Endometrium (tissue), 2 donors: Measurements from ENCODE around the gene SCMH1.
"Not testable (repeated sequence)": the region's sequence is repeated elsewhere in the genome, so short reads cannot be mapped to it uniquely, and the experiment has no call there.

Experiments used
- FAIRE-seq: peaks from 2 replicates; lab custom pipeline; 2012; peaks lifted over from hg19 to GRCh38; lab: Jason Lieb, UNC
- donor health status: control.
- donor health status: control.

SCMH1 gene

DNA sequence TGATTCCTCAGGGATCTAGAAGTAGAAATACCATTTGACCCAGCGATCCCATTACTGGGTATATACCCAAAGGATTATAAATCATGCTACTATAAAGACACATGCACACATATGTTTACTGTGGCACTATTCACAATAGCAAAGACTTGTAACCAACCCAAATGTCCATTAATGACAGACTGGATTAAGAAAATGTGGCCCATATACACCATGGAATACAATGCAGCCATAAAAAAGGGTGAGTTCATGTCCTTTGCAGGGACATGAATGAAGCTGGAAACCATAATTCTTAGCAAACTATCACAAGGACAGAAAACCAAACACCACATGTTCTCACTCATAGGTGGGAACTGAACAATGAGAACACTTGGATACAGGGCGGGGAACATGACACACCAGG is 30.5 kb downstream of the SCMH1 start:
- FAIRE-seq, result not testable (repeated sequence)

DNA sequence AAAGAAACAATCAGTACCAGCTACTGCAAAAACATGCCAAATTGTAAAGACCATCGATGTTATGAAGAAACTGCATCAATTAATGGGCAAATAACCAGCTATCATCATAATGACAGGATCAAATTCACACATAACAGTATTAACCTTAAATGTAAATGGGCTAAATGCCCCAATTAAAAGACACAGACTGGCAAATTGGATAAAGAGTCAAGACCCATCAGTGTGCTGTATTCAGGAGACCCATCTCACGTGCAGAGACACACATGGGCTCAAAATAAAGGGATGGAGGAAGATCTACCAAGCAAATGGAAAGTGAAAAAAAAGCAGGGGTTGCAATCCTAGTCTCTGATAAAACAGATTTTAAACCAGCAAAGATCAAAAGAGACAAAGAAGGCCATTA is 35.1 kb downstream of the SCMH1 start:
- FAIRE-seq, result not testable (repeated sequence)

DNA sequence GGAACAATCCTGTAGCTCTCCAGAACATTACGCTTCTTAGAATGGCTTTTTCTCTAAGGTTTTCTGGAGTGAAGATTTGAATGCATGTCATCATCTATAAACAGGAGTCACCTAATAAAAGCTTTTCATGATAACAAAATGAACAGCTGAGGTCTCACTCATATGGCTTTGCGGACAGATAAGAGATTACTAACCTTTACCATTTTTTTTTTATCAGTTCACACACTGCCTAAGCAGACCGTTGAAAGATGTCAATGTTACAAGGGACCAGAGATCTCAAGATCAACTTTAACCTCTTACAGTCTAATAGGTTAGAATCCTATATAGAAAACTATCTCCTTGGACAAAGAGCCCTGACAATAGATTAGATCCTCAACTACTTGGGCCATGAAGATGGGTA is 41.4 kb downstream of the SCMH1 start:
- no peak for FAIRE-seq

DNA sequence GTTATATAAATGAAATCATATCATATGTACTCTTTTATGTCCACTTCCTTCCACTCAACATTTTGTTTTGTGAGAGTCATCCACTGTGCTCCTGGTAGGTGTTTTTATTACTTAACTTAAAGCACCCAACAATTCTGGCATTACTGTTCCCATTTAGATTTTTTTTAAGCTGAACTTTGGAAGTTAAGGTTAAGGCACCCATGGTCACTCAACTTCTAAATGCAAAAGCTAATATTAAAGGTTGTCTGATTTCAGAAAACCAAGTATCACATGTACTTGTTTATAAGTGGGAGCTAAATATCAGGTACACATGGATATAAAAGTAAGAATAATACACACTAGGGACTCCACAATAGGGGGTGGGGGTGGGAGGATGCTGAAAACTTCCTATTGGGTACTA is 42.7 kb downstream of the SCMH1 start:
- FAIRE-seq, result no peak

DNA sequence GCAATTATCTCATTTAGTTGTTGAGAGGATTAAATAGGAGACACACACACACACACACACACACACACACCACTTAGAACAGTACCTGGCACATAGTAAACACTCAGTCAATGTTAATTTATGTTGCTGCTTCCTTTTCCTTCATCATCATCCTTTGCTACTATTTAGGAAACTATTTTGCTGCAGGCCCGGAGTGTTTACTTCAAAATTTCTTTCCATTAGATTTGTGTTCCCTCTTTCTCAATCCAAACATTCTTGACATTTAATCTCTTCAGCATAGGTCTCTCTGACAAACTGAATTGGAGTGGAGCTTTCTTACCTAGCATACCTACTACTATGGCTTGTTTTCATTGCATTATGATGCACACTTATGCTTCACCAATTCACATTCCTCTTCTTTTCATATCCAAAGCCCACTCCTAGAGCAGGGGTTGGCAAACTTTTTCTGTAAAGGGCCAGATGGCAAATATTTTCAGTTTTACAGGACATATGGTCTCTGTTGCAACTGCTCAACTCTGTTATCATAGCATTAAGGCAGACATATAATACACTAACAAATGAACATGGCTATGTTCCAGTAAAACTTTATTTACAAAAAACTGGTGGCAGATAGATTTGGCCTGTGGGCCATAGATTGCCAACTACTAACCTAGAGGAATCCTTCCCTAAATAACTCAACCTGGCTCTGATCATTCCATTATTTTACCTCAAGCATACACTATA is 49.5 kb downstream of the SCMH1 start:
- FAIRE-seq, result no peak

DNA sequence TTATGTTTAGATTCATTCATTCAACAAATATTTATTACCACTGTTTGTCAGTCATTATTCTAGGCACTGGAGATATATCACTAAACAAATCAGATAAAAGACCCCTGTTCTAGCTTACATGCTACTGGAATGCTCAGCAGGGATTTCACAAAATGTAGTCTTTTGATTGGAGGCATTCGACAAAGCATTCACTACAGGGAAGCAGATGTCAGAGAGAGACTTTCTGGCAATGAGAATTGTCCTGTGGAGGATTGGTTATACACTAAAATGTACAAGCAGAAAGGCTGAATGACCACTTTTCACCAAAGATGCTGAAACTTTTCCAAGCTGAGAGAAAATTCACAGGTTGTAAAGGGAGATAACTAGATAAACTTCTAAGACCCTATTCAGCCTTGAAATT is 57.7 kb downstream of the SCMH1 start:
- FAIRE-seq, result no peak

DNA sequence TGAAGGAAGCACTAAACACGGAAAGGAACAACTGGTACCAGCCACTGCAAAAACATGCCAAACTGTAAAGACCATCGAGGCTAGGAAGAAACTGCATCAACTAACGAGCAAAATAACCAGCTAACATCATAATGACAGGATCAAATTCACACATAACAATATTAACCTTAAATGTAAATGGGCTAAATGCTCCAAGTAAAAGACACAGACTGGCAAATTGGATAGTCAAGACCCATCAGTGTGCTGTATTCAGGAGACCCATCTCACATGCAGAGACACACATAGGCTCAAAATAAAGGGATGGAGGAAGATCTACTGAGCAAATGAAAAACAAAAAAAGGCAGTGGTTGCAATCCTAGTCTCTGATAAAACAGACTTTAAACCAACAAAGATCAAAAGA is 63.9 kb downstream of the SCMH1 start:
- not testable (repeated sequence) for FAIRE-seq

DNA sequence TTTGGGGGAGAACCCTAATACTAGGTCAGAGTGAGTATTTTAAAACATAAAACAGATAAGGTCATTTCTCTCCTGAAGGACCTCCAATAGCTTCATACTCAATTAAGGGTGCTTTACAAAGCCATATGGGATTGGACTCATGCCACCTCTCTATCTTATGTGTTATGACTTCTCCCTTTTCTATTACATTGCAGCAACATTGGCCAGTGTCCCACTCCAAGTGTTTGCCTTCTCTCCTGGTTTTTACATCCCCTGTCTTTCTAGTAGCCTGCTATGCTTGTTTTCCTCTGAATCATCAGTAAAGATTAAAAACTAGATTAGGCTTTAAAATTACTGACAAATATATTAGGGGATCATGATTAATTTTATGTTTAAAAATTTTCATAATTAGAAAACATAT is 66.6 kb downstream of the SCMH1 start:
- no peak for FAIRE-seq

DNA sequence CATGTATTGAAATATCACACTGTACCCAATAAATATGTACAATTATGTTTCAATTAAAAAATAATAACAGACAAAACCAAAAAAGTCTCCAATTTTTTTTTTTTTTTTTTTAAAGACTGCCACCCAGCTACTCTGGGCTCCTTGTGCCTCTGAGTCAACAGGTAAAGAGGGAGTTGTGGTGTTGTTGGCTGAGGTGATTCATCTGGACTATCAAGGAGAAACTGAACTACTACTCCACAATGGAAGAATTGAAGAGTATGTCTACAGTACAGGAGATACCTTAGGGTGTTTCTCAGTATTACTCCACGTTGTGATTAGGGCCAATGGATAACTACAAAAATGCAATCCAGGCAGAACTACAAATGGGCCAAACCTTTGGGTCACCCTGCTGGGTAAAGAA is 67.9 kb downstream of the SCMH1 start:
- FAIRE-seq, result no peak

DNA sequence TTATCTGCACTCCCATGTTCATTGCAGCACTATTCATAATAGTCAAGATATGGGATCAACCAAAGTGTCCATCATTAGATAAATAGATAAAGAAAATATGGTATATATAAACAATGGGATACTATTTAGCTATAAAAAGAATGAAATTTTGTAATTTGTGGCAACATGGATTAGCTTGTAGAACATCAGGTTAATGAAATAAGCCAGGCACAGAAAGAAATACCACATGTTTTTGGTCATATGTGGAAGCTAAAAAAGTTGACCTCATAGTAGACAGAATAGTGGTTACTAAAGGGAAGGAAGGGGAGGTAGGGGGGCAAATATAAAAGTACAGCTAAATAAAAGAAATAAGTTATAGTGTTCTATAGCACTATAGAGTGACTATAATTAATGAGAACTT is 68.5 kb downstream of the SCMH1 start:
- FAIRE-seq, result no peak

DNA sequence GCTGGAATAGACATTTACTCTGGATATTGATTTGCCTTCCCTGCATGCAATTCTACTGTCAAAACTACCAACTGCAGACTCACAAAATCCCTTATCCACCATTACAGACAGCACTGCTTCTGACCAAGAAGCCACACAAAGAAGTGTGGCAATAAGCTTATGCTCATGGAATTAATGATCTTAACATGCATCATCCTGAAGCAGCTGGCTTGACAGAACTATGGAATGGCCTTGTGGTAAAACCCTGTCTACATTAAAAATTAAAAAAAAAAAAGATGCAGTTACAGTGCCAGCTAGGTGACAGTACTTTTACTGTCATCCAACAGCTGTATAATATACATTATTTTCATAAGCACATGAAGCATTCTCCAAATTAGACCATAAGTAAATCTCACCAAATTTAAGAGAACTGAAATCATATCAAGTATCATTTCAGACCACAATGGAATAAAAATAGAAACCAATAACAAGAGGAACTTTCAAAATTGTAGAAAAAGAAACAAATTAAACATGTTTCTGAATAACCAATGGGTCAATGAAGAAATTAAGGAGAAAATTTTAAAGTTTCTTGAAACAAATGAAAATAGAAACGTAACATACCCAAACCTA is 70.7 kb downstream of the SCMH1 start:
- no peak for FAIRE-seq

DNA sequence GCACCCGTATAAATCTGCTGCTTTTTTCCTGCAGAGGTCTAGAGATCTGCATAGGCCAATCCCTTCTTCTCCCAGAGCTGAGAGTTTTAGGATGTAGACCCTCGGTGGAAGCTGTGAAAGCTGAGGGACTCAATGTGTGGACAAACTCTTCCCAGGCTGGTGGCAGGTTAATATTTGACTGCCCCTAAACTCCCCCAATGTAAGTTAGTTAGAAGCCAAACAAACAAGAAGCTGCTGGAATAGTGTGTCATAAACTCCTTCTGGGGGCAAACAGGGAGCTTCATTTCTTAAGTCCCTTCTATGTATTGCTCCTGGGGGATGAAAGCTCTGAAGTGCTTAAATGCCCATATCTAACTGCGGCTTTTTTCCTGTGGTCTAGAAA is 72.3 kb downstream of the SCMH1 start:
- FAIRE-seq, result no peak

DNA sequence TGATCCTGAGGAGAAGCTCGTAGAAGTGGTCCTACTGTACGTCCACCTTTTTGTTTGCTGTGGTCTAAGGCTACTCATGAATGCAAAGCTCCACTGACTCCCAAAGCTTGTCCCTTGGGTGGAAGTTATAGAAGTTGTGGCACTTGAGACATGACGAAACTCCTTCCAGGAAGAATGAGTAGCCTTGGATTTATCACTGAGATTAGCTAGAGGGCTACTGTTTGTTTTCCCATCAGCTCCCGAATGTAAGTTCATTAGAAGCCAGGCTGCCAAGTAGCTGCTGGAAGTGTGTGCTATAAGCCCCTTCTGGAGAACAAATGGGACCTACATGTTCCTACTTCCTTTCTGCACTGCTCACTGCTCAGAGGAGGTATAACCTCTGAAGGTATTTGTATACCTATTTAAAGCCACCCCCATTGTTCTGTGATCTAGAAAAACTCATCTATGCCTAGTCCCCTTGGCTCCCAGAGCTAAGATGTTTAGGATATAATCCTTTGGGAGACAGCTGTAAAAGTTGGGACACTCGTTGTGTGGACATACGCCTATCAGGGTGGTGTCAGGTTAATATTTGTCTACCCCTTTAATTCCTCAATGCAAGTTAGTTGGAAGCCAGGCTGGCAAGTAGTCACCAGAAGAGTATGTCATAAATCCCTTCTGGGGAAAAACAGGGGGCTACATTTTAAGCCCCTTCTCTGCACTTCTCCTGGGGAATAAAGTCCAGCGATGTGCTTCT is 72.9 kb downstream of the SCMH1 start:
- no peak for FAIRE-seq

DNA sequence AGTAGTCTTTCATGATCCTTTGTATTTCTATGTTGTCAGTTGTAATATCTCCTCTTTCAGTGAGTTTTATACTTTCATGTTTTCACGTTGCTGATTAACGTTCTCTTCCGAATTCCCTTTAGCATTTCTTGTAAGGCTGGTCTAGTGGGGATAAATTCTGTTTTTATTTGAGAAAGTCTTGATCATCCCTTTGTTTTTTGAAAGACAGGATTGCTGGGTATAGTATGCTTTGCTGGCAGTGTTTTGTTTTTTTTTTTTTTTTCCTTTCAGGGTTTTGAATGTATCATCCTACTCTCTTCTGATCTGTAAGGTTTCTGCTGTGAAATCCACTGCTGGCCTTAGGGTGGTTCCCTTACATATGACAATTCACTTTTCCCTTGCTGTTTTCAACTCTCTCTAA is 74.4 kb downstream of the SCMH1 start:
- FAIRE-seq, result no peak

DNA sequence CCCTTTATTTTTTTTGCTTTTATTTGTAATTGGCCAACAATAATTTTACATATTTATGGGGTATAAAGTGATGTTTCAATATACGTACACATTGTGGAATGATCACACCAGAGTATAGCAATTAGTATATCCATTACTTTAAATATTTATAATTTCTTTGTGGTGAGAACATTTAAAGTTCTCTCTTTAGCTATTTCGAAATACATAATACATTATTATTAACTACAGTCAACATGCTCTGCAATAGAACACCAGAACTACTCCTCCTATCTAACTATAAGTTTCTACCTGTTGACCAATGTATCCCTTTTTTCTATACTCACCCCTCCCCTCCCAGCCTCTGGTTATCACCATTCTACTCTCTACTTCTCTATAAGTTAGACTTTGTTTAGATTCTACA is 77.4 kb downstream of the SCMH1 start:
- FAIRE-seq, result no peak

DNA sequence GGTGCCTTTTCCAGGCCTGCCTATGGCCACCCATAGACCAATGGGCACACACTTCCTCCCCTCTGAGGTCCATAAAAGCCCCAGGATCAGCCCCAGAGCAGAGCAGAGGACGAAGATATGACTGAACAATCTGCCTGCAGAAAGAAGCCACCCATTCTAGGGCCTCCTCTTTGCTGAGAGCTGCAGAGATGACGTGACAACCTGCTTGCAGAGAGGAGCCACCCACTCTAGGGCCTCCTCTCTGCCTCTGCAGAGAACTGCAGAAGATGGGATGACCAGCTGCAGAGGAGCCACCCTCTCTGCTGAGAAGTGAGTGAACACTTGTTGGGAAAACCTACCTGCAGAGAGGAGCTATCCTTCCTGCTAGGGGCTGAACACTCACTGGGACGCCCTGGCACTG is 79.7 kb downstream of the SCMH1 start:
- no peak for FAIRE-seq

DNA sequence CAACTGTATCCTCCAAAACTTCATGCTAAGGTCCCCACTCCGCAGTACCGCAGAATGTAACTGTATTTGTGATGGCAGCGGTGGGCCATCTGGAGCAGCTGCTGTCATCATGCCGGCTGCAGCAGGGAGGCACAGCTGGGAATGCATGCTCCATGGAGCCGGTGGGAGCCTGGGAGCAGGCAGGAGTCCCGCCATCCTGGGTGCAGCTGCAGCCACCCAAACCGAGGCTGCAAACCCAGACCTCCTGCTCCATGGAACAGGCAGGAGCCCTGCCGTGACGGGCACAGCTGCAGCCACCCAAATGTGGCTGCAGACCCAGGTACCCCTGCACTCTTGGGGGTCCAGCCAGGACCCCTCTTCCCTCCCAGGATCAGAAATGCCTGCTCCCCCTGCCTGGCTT is 80.3 kb downstream of the SCMH1 start:
- no peak for FAIRE-seq

DNA sequence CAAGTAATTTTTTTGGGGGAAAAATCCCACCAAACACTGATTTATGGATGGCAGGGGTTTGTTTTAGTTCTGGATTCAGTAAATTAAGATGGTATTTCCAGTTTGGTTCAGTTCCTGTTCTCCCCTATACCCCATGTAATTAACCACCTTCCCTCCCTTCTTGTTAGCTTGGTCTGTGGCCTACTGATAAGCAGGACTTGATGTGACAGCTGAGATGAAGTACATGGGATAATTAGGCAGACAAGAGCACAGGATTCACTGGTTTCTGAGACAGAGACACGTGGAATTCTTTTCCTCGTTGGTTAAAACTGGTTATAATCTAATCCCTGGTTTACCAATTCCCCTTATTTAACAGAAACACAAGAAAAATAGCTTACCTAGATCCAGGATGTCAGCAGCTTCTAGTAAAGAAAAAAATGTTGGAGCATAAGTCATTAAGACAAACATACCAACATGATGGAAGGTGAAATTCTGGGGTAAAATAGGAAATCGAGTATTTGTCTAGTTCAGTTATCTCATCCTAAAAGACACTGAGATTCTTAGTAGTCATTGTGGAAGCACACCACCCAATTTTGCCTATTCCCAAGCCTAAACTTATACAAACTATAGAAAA is 81.5 kb downstream of the SCMH1 start:
- no peak for FAIRE-seq

DNA sequence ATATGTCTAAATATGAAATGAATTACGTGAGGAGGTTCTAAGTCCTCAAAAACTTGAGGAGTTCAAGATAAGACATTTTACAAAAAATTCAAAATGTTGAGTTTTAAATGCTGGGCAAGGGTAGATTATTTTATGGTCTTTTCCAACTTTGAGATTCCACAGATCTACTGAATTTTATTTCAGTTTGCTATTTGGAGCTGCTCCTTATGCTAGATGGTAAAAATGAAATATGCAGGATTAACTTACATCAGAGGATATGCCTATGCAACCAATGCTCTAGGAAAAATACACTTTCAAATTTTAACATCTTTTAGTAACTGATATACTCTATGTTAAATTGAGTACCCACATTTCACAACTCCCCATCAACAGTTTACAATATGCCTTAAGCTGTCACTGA is 83.1 kb downstream of the SCMH1 start:
- no peak for FAIRE-seq

DNA sequence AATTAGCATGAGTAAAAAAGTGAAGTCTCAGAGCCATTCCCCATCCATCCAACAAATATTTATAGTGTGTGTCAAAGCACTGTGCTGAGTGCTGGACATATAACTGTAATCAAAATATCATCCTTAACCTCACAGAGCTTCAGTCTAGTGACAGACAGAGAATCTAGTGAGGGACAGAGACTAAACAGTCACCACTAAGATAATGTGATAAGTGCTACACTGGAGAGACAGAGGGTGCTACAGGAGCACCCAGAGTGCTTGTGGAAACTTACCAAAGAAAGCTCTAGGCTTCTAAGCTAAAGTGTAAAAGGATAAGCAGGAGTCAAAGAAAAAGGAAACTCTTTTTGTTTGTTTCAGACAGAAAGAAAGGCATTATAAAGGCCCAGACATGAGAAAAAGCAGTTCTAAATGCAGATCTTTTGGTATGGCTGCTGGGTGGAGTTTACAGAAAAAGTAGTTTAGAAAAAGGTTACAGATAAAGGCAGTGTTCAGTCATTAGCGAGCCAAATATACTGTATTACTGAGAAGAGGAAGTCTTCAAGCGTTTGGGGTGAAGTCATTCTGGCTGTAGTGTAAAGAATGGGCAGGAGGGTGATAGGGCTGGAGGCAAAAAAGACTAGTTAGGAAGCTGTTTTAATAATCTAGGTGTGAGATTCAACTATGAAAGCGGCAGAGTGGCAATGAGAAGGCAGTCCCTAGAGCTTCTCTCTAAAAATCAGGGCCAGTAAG is 83.8 kb downstream of the SCMH1 start:
- FAIRE-seq, result no peak

DNA sequence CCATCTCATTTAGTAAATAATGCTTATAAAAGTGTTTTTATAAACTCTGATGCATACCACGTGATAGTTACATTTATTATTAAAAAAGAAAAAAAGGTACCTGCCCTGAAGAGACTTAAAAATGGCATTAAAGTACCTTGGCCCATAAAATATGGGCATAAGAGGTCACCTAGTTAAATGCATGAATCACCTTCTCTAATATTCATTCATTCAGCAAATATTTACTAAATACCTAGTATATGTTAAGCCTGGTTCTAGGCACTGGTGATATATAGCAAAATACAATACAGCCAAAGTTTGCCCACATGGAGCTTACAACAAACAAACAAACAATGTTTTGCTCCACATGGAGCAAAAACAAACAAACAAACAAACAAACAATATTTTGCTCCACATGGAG is 87.0 kb downstream of the SCMH1 start:
- FAIRE-seq, result no peak

DNA sequence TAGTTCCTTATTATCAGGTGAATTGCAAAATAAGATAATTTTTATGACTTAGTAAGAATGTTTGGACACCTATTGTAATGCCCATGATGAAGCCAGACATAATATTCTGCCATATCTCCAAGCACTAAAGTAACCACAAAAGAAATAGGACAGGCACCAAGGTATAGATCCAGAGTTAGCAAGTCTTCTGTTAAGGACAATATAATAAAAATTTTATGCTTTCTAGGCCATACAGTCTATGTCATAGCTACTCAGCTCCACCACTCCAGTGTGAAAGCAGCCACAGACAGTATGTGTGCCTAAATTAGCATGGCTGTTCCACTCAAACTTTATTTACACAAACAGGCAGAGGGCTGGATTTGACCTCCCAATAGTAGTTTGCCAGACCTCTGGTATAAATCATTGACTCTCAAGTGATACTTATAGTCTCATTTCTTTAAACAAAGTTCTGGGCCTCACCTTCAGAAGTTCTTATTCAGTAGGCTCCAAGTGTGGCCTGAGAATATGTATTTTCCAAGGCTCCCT is 88.3 kb downstream of the SCMH1 start:
- no peak for FAIRE-seq
